ENCODE results near the gene RAB7A.

The RAB7A gene

GRCh38 chr3:128801779-128802380 lies 75.9 kb downstream of the RAB7A start:
- H3K36me3 ChIP-seq (ENCODE audit: control insufficient read depth, insufficient read depth, low read length): peaks cover 41% of the 10 kb centered on the region
- no peak overlapping the region for H3K4me3 ChIP-seq (ENCODE audit: insufficient read depth, low read depth, low read length)
- WGBS, 2 experiments: 92 to 94% methylated on average over 2 of the region's 2 CpGs
- H3K4me1 ChIP-seq (ENCODE audit: control insufficient read depth, insufficient read depth, low read length): no peaks in the 10 kb centered on the region
- H3K27me3 ChIP-seq (ENCODE audit: control insufficient read depth, insufficient read depth, low read length, poor library complexity, severe bottlenecking): no peaks in the 10 kb centered on the region
- no peaks in the 10 kb centered on the region for H3K9me3 ChIP-seq (ENCODE audit: control insufficient read depth, low read length)
- no peak overlapping the region for H3K27ac ChIP-seq (ENCODE audit: insufficient read depth, low read depth, low read length, poor library complexity, severe bottlenecking)

- H3K27me3 ChIP-seq (ENCODE audit: control insufficient read depth, insufficient read depth, low read length, poor library complexity, severe bottlenecking): no peaks in the 10 kb centered on the region
- no peaks in the 10 kb centered on the region for H3K9me3 ChIP-seq (ENCODE audit: control insufficient read depth, low read length)
- no peaks in the 10 kb centered on the region for H3K4me1 ChIP-seq (ENCODE audit: control insufficient read depth, insufficient read depth, low read length)
- peaks cover 36% of the 10 kb centered on the region for H3K36me3 ChIP-seq (ENCODE audit: control insufficient read depth, insufficient read depth, low read length)
- H3K27ac ChIP-seq (ENCODE audit: insufficient read depth, low read depth, low read length, poor library complexity, severe bottlenecking): no peak overlapping the region
- H3K4me3 ChIP-seq (ENCODE audit: insufficient read depth, low read depth, low read length): no peak overlapping the region
Measured at GRCh38 chr3:128803307-128803706, 77.3 kb downstream of the RAB7A start.

- Histone ChIP-seq H3K36me3 (ENCODE audit: control insufficient read depth, insufficient read depth, low read length) (peaks cover 34% of the 10 kb centered on the region), H3K27ac (ENCODE audit: insufficient read depth, low read depth, low read length, poor library complexity, severe bottlenecking) (no peak overlapping the region)
- WGBS, 2 experiments: 85 to 87% methylated on average over 4 to 5 of the region's 5 CpGs
Measured at GRCh38 chr3:128804017-128804810, 78.2 kb downstream of the RAB7A start.

GRCh38 chr3:128804811-128805155 lies 78.8 kb downstream of the RAB7A start:
- Histone ChIP-seq H3K4me3 (ENCODE audit: insufficient read depth, low read depth, low read length) (no peak overlapping the region), H3K27me3 (ENCODE audit: control insufficient read depth, insufficient read depth, low read length, poor library complexity, severe bottlenecking) (no peaks in the 10 kb centered on the region), H3K27ac (ENCODE audit: insufficient read depth, low read depth, low read length, poor library complexity, severe bottlenecking) (no peak overlapping the region), H3K4me1 (ENCODE audit: control insufficient read depth, insufficient read depth, low read length) (no peaks in the 10 kb centered on the region), H3K36me3 (ENCODE audit: control insufficient read depth, insufficient read depth, low read length) (peaks cover 29% of the 10 kb centered on the region), H3K9me3 (ENCODE audit: control insufficient read depth, low read length) (no peaks in the 10 kb centered on the region)
- WGBS, 2 experiments: 91 to 98% methylated on average over 5 of the region's 5 CpGs

More at GRCh38 chr3:128804017-128804810, 78.2 kb downstream of the RAB7A start:
- no peak overlapping the region for H3K4me3 ChIP-seq (ENCODE audit: insufficient read depth, low read depth, low read length)
- no peaks in the 10 kb centered on the region for H3K4me1 ChIP-seq (ENCODE audit: control insufficient read depth, insufficient read depth, low read length)
- no peaks in the 10 kb centered on the region for H3K9me3 ChIP-seq (ENCODE audit: control insufficient read depth, low read length)
- H3K27me3 ChIP-seq (ENCODE audit: control insufficient read depth, insufficient read depth, low read length, poor library complexity, severe bottlenecking): no peaks in the 10 kb centered on the region

- H3K4me1 ChIP-seq (ENCODE audit: control insufficient read depth, insufficient read depth, low read length): no peaks in the 10 kb centered on the region
- no peaks in the 10 kb centered on the region for H3K27me3 ChIP-seq (ENCODE audit: control insufficient read depth, insufficient read depth, low read length, poor library complexity, severe bottlenecking)
- H3K9me3 ChIP-seq (ENCODE audit: control insufficient read depth, low read length): no peaks in the 10 kb centered on the region
- H3K27ac ChIP-seq (ENCODE audit: insufficient read depth, low read depth, low read length, poor library complexity, severe bottlenecking): no peak overlapping the region
- peaks cover 24% of the 10 kb centered on the region for H3K36me3 ChIP-seq (ENCODE audit: control insufficient read depth, insufficient read depth, low read length)
- WGBS, 2 experiments: 89 to 94% methylated on average over 3 to 4 of the region's 4 CpGs
- H3K4me3 ChIP-seq (ENCODE audit: insufficient read depth, low read depth, low read length): no peak overlapping the region
Measured at GRCh38 chr3:128805772-128806171, 79.8 kb downstream of the RAB7A start.

GRCh38 chr3:128806588-128806987 lies 80.6 kb downstream of the RAB7A start:
- 90% methylated on average over 3 of the region's 3 CpGs for WGBS, 2 experiments
- H3K36me3 ChIP-seq (ENCODE audit: control insufficient read depth, insufficient read depth, low read length): peaks cover 31% of the 10 kb centered on the region

GRCh38 chr3:128807186-128807830 lies 81.3 kb downstream of the RAB7A start:
- Histone ChIP-seq H3K27me3 (ENCODE audit: control insufficient read depth, insufficient read depth, low read length, poor library complexity, severe bottlenecking) (no peaks in the 10 kb centered on the region), H3K4me3 (ENCODE audit: insufficient read depth, low read depth, low read length) (no peak overlapping the region), H3K36me3 (ENCODE audit: control insufficient read depth, insufficient read depth, low read length) (peaks cover 36% of the 10 kb centered on the region), H3K4me1 (ENCODE audit: control insufficient read depth, insufficient read depth, low read length) (no peaks in the 10 kb centered on the region), H3K9me3 (ENCODE audit: control insufficient read depth, low read length) (no peaks in the 10 kb centered on the region), H3K27ac (ENCODE audit: insufficient read depth, low read depth, low read length, poor library complexity, severe bottlenecking) (no peak overlapping the region)
- 93 to 94% methylated on average over 9 of the region's 9 CpGs for WGBS, 2 experiments

More at GRCh38 chr3:128806588-128806987, 80.6 kb downstream of the RAB7A start:
- no peak overlapping the region for H3K4me3 ChIP-seq (ENCODE audit: insufficient read depth, low read depth, low read length)
- H3K4me1 ChIP-seq (ENCODE audit: control insufficient read depth, insufficient read depth, low read length): no peaks in the 10 kb centered on the region
- no peaks in the 10 kb centered on the region for H3K27me3 ChIP-seq (ENCODE audit: control insufficient read depth, insufficient read depth, low read length, poor library complexity, severe bottlenecking)
- H3K27ac ChIP-seq (ENCODE audit: insufficient read depth, low read depth, low read length, poor library complexity, severe bottlenecking): no peak overlapping the region
- no peaks in the 10 kb centered on the region for H3K9me3 ChIP-seq (ENCODE audit: control insufficient read depth, low read length)

GRCh38 chr3:128808672-128809071 lies 82.7 kb downstream of the RAB7A start:
- Histone ChIP-seq H3K9me3 (ENCODE audit: control insufficient read depth, low read length) (no peaks in the 10 kb centered on the region), H3K4me3 (ENCODE audit: insufficient read depth, low read depth, low read length) (no peak overlapping the region), H3K36me3 (ENCODE audit: control insufficient read depth, insufficient read depth, low read length) (peaks cover 50% of the 10 kb centered on the region), H3K27me3 (ENCODE audit: control insufficient read depth, insufficient read depth, low read length, poor library complexity, severe bottlenecking) (no peaks in the 10 kb centered on the region), H3K4me1 (ENCODE audit: control insufficient read depth, insufficient read depth, low read length) (no peaks in the 10 kb centered on the region), H3K27ac (ENCODE audit: insufficient read depth, low read depth, low read length, poor library complexity, severe bottlenecking) (no peak overlapping the region)
- 92 to 97% methylated on average over 3 of the region's 3 CpGs for WGBS, 2 experiments

- 90 to 94% methylated on average over 8 of the region's 8 CpGs for WGBS, 2 experiments
- Histone ChIP-seq H3K27me3 (ENCODE audit: control insufficient read depth, insufficient read depth, low read length, poor library complexity, severe bottlenecking) (no peaks in the 10 kb centered on the region), H3K27ac (ENCODE audit: insufficient read depth, low read depth, low read length, poor library complexity, severe bottlenecking) (no peak overlapping the region), H3K9me3 (ENCODE audit: control insufficient read depth, low read length) (no peaks in the 10 kb centered on the region), H3K4me3 (ENCODE audit: insufficient read depth, low read depth, low read length) (no peak overlapping the region), H3K36me3 (ENCODE audit: control insufficient read depth, insufficient read depth, low read length) (peaks cover 33% of the 10 kb centered on the region), H3K4me1 (ENCODE audit: control insufficient read depth, insufficient read depth, low read length) (no peaks in the 10 kb centered on the region)
Measured at GRCh38 chr3:128813097-128813496, 87.1 kb downstream of the RAB7A start.

GRCh38 chr3:128814060-128814459 lies 88.1 kb downstream of the RAB7A start:
- no peak overlapping the region for H3K27ac ChIP-seq (ENCODE audit: insufficient read depth, low read depth, low read length, poor library complexity, severe bottlenecking)
- 96 to 98% methylated on average over 5 of the region's 5 CpGs for WGBS, 2 experiments
- H3K9me3 ChIP-seq (ENCODE audit: control insufficient read depth, low read length): no peaks in the 10 kb centered on the region
- no peaks in the 10 kb centered on the region for H3K27me3 ChIP-seq (ENCODE audit: control insufficient read depth, insufficient read depth, low read length, poor library complexity, severe bottlenecking)
- H3K4me3 ChIP-seq (ENCODE audit: insufficient read depth, low read depth, low read length): no peak overlapping the region
- H3K4me1 ChIP-seq (ENCODE audit: control insufficient read depth, insufficient read depth, low read length): no peaks in the 10 kb centered on the region
- H3K36me3 ChIP-seq (ENCODE audit: control insufficient read depth, insufficient read depth, low read length): peaks cover 32% of the 10 kb centered on the region

All from ectodermal cell (in vitro differentiated cells).